Stimulated activated naive CD8-positive, alpha-beta T cell treated with anti-CD3 and anti-CD28 coated beads, Interleukin-15, amount 100 ng/mL, for 72 hours (primary cell): ENCODE measurements around the gene MERTK.
"Not testable (repeated sequence)": the region's sequence is repeated elsewhere in the genome, so short reads cannot be mapped to it uniquely, and the experiment has no call there.

Experiments used
- ATAC-seq: fragments of 150-1000 bp; cut with Tn5 transposase; 2 replicates; pipeline ENCODE4 v1.10.0; 2021; ENCODE audit warnings: mild to moderate bottlenecking, moderate library complexity
- DNase-seq, 2 donors: peaks; one replicate each; pipeline ENCODE4 v3.0.0; 2021 to 2022
- H3K27ac Mint-ChIP-seq, 2 donors: one replicate each; pipeline ENCODE4 v1.8.0; 2022; ENCODE audit warnings: mild to moderate bottlenecking in 2 of 2, mixed read lengths in 2 of 2, moderate library complexity in 2 of 2
- H3K27me3 Mint-ChIP-seq: one replicate; pipeline ENCODE4 v1.8.0; 2022; ENCODE audit warnings: mixed read lengths
- H3K4me1 Mint-ChIP-seq: one replicate; pipeline ENCODE4 v1.8.0; 2022; ENCODE audit warnings: mild to moderate bottlenecking, mixed read lengths
- H3K4me3 Mint-ChIP-seq, 2 donors: one replicate each; pipeline ENCODE4 v1.8.0; 2022; ENCODE audit warnings: mild to moderate bottlenecking in 2 of 2, mixed read lengths in 2 of 2, moderate library complexity in 1 of 2
- H3K9me3 Mint-ChIP-seq, 2 donors: one replicate each; pipeline ENCODE4 v1.8.0; 2022; ENCODE audit warnings: mixed read lengths in 2 of 2

MERTK gene

GRCh38 chr2:112065486-112065885 is 167.1 kb downstream of the MERTK start:
- Mint-ChIP-seq H3K27me3 (no peaks in the 10 kb centered on the region), H3K27ac (peak overlapping the region in 1 of 2 donors; percentile 74), H3K4me3 (peak overlapping the region; percentile 4 to 7), H3K4me1 (peaks cover 46% of the 10 kb centered on the region), H3K9me3 (peaks cover 25 to 28% of the 10 kb centered on the region in 2 donors)
- no peak for DNase-seq
- ATAC-seq: peak; percentile 14

GRCh38 chr2:112065966-112066365 is 167.6 kb downstream of the MERTK start:
- Mint-ChIP-seq H3K27me3 (no peaks in the 10 kb centered on the region), H3K27ac (peak overlapping the region in 1 of 2 donors; percentile 74), H3K4me3 (peak overlapping the region in 1 of 2 donors; percentile 4), H3K4me1 (peaks cover 46% of the 10 kb centered on the region), H3K9me3 (peaks cover 25 to 28% of the 10 kb centered on the region in 2 donors)
- DNase-seq (no peak), ATAC-seq (peak; percentile 39)

- H3K27me3 Mint-ChIP-seq, DNase-seq, H3K4me3 Mint-ChIP-seq, H3K27ac Mint-ChIP-seq, ATAC-seq: not testable (repeated sequence)
- Mint-ChIP-seq H3K9me3 (peaks cover 20 to 22% of the 10 kb centered on the region in 2 donors), H3K4me1 (peaks cover 51% of the 10 kb centered on the region)
These were observed 171.4 kb downstream of the MERTK start for GRCh38 chr2:112069794-112070193.

- no peak for ATAC-seq
- H3K4me1 Mint-ChIP-seq: peaks cover 50% of the 10 kb centered on the region
These were observed 175.5 kb downstream of the MERTK start for GRCh38 chr2:112073875-112074274.

GRCh38 chr2:112074506-112074905 is 176.1 kb downstream of the MERTK start:
- Mint-ChIP-seq H3K4me3 (no peak overlapping the region), H3K4me1 (peaks cover 45% of the 10 kb centered on the region), H3K9me3 (peaks cover 14% of the 10 kb centered on the region in 2 donors), H3K27me3 (no peaks in the 10 kb centered on the region), H3K27ac (no peak overlapping the region)
- no peak for DNase-seq
- no peak for ATAC-seq

More at GRCh38 chr2:112073875-112074274, 175.5 kb downstream of the MERTK start:
- H3K9me3 Mint-ChIP-seq: peaks cover 18 to 20% of the 10 kb centered on the region in 2 donors
- no peaks in the 10 kb centered on the region for H3K27me3 Mint-ChIP-seq
- no peak overlapping the region for H3K27ac Mint-ChIP-seq
- no peak for DNase-seq
- no peak overlapping the region for H3K4me3 Mint-ChIP-seq

- no peak overlapping the region for H3K4me3 Mint-ChIP-seq
- peak overlapping the region in 1 of 2 donors; percentile 34 for H3K27ac Mint-ChIP-seq
- peaks cover 45% of the 10 kb centered on the region for H3K4me1 Mint-ChIP-seq
- DNase-seq (no peak), ATAC-seq (no peak)
- peaks cover 13 to 14% of the 10 kb centered on the region in 2 donors for H3K9me3 Mint-ChIP-seq
- no peaks in the 10 kb centered on the region for H3K27me3 Mint-ChIP-seq
These were observed 177.3 kb downstream of the MERTK start for GRCh38 chr2:112075490-112076260.

GRCh38 chr2:112077814-112078213 is 179.4 kb downstream of the MERTK start:
- ATAC-seq: no peak
- Mint-ChIP-seq H3K9me3 (peaks cover 13 to 14% of the 10 kb centered on the region in 2 donors), H3K27me3 (no peaks in the 10 kb centered on the region), H3K27ac (no peak overlapping the region), H3K4me3 (no peak overlapping the region), H3K4me1 (peaks cover 31% of the 10 kb centered on the region)
- DNase-seq: no peak
